PC-3 (cell line): ENCODE data around the gene MACROD1. TPM values are rescaled to one million over a fixed set of nuclear protein-coding genes. Genes with fewer than 3 reads are reported as not detected.

Experiments
- ATAC-seq: fragments of 200-7000 bp; cut with Tn5 transposase; 2 replicates; pipeline ENCODE4 v1.9.1; 2020; ENCODE audit warnings: mild to moderate bottlenecking, moderate library complexity
- BruUV-seq: library from RNA; stranded (reverse); fragments of 400-500 nt; replicated peaks from 2 replicates; lab custom pipeline; 2021; lab: Mats Ljungman, UMichigan
- CTCF ChIA-PET: fragments of 300-600 bp; sonication (Branson Sonifier 250); formaldehyde crosslinking; loops from one replicate; lab custom pipeline; 2022; ENCODE audit warnings: antibody characterized with exemption; lab: Charles Lee
- POLR2A ChIA-PET: fragments of 300-600 bp; sonication (Branson Sonifier 250); formaldehyde crosslinking; loops from one replicate; lab custom pipeline; 2022; ENCODE audit warnings: antibody characterized with exemption; ENCODE audit not compliant: unreplicated experiment; lab: Charles Lee
- DNase-seq: peaks from one replicate; pipeline ENCODE4 v3.0.0-alpha.2; 2015
- H2AFZ ChIP-seq: fragments of 300-600 bp; sonication (generic); 2 replicates; pipeline ENCODE4 v1.6.0; 2016; ENCODE audit warnings: antibody characterized with exemption, low read length
- H3F3A ChIP-seq: fragments of 300-600 bp; sonication (generic); one replicate; pipeline ENCODE4 v1.6.0; 2017; ENCODE audit warnings: antibody characterized with exemption, low read length, control low read depth, mild to moderate bottlenecking; ENCODE audit not compliant: unreplicated experiment
- H3K27ac ChIP-seq: fragments of 300-600 bp; sonication (generic); 2 replicates; pipeline ENCODE4 v1.5.1; 2016; ENCODE audit warnings: mild to moderate bottlenecking, low read length
- H3K27me3 ChIP-seq: fragments of 300-600 bp; sonication (generic); 2 replicates; pipeline ENCODE4 v1.6.1; 2016; ENCODE audit warnings: low read length, mixed read lengths
- H3K36me3 ChIP-seq: fragments of 300-600 bp; sonication (generic); 2 replicates; pipeline ENCODE4 v1.6.1; 2016; ENCODE audit warnings: low read depth, mixed run types, low read length, mixed read lengths
- H3K4me1 ChIP-seq: fragments of 300-600 bp; sonication (generic); 2 replicates; pipeline ENCODE4 v1.5.1; 2016; ENCODE audit warnings: low read length; ENCODE audit not compliant: insufficient read depth
- H3K4me2 ChIP-seq: fragments of 300-600 bp; sonication (generic); 2 replicates; pipeline ENCODE4 v1.6.0; 2016; ENCODE audit warnings: low read length
- H3K4me3 ChIP-seq: fragments of 300-600 bp; sonication (generic); 2 replicates; pipeline ENCODE4 v1.5.1; 2016; ENCODE audit warnings: mild to moderate bottlenecking, low read length, mixed read lengths
- H3K79me2 ChIP-seq: fragments of 300-600 bp; sonication (generic); 2 replicates; pipeline ENCODE4 v1.6.1; 2017; ENCODE audit warnings: low read length, mixed read lengths
- H3K9ac ChIP-seq: fragments of 300-600 bp; sonication (generic); 2 replicates; pipeline ENCODE4 v1.6.0; 2016; ENCODE audit warnings: mild to moderate bottlenecking, low read length
- H3K9me2 ChIP-seq: fragments of 300-600 bp; sonication (generic); replicated peaks from 2 replicates; pipeline ENCODE4 v1.6.1; 2016; ENCODE audit warnings: mixed run types, low read length, mixed read lengths
- H3K9me3 ChIP-seq: fragments of 300-600 bp; sonication (generic); 2 replicates; pipeline ENCODE4 v1.6.1; 2016; ENCODE audit warnings: low read length, mixed read lengths
- H4K20me1 ChIP-seq: fragments of 300-600 bp; sonication (generic); 2 replicates; pipeline ENCODE4 v1.6.1; 2016; ENCODE audit warnings: low read length, mixed read lengths
- EZH2 ChIP-seq: fragments of 300-600 bp; sonication (generic); IDR thresholded peaks from one replicate; pipeline ENCODE4 v1.6.1; 2017; ENCODE audit warnings: antibody characterized with exemption, mild to moderate bottlenecking, low read length; ENCODE audit not compliant: unreplicated experiment
- EZH2phosphoT487 ChIP-seq: fragments of 300-600 bp; sonication (generic); IDR thresholded peaks from 2 replicates; pipeline ENCODE4 v1.6.1; 2018; ENCODE audit warnings: mild to moderate bottlenecking, antibody characterized with exemption, low read length, borderline replicate concordance
- intact Hi-C: fragments of 100-400 bp; cut with micrococcal nuclease; formaldehyde crosslinking; loops from 2 replicates; pipeline ENCODE4 v1.9.0; 2023
- total RNA-seq: library from RNA; depleted of rRNA; stranded (reverse); fragments of >200 nt; gene quantifications from 2 replicates; pipeline ENCODE4 v1.2.3, GENCODE V29; 2014
- TF ChIP-seq, protein P1 (sequence below): fragments of 300-600 bp; sonication (generic); conservative IDR thresholded peaks from 2 replicates; pipeline ENCODE4 v1.5.1; 2017; ENCODE audit warnings: antibody characterized with exemption, low read depth, mild to moderate bottlenecking, low read length

MACROD1 gene
- total RNA-seq, 1 experiment from 2014 or later, result 71.4 TPM

GRCh38 chr11:64065712-64066111 is 100.2 kb downstream of the MACROD1 start:
- CTCF ChIA-PET, result no interaction called here

GRCh38 chr11:64065141-64065465 is 100.8 kb downstream of the MACROD1 start:
- H3K4me2 ChIP-seq, result no peak overlapping the region
- H2AFZ ChIP-seq, result no peak overlapping the region
- no peak overlapping the region for H3K4me3 ChIP-seq
- H3K27ac ChIP-seq, result no peak overlapping the region
- intact Hi-C loops, result no loop called here
- no peaks in the 10 kb centered on the region for H3K36me3 ChIP-seq
- no peaks in the 10 kb centered on the region for H3F3A ChIP-seq
- no peaks in the 10 kb centered on the region for H3K27me3 ChIP-seq
- ChIA-PET CTCF (no interaction called here), POLR2A (no interaction called here)
- no peaks in the 10 kb centered on the region for H3K4me1 ChIP-seq
- TF ChIP-seq EZH2phosphoT487 (no peak), EZH2 (no peak)
- TF ChIP-seq, protein P1, sequence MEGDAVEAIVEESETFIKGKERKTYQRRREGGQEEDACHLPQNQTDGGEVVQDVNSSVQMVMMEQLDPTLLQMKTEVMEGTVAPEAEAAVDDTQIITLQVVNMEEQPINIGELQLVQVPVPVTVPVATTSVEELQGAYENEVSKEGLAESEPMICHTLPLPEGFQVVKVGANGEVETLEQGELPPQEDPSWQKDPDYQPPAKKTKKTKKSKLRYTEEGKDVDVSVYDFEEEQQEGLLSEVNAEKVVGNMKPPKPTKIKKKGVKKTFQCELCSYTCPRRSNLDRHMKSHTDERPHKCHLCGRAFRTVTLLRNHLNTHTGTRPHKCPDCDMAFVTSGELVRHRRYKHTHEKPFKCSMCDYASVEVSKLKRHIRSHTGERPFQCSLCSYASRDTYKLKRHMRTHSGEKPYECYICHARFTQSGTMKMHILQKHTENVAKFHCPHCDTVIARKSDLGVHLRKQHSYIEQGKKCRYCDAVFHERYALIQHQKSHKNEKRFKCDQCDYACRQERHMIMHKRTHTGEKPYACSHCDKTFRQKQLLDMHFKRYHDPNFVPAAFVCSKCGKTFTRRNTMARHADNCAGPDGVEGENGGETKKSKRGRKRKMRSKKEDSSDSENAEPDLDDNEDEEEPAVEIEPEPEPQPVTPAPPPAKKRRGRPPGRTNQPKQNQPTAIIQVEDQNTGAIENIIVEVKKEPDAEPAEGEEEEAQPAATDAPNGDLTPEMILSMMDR, result no peak
- no TSS peak for BruUV-seq
- ATAC-seq (no peak), DNase-seq (no peak)
- no peaks in the 10 kb centered on the region for H3K79me2 ChIP-seq
- H4K20me1 ChIP-seq, result no peaks in the 10 kb centered on the region
- no peak overlapping the region for H3K9ac ChIP-seq
- H3K9me2 ChIP-seq, result no peaks in the 10 kb centered on the region
- H3K9me3 ChIP-seq, result no peaks in the 10 kb centered on the region

More at GRCh38 chr11:64065712-64066111, 100.2 kb downstream of the MACROD1 start:
- DNase-seq (no peak), ATAC-seq (no peak)
- no TSS peak for BruUV-seq
- Histone ChIP-seq H3K4me2 (no peak overlapping the region), H3K79me2 (no peaks in the 10 kb centered on the region), H3K4me1 (no peaks in the 10 kb centered on the region), H3K27ac (no peak overlapping the region), H3K36me3 (no peaks in the 10 kb centered on the region), H3K9ac (no peak overlapping the region), H3K9me3 (no peaks in the 10 kb centered on the region), H2AFZ (no peak overlapping the region), H3K9me2 (no peaks in the 10 kb centered on the region), H3K27me3 (no peaks in the 10 kb centered on the region), H3F3A (no peaks in the 10 kb centered on the region), H4K20me1 (no peaks in the 10 kb centered on the region), H3K4me3 (no peak overlapping the region)
- TF ChIP-seq EZH2, result no peak
- TF ChIP-seq EZH2phosphoT487, result no peak
- TF ChIP-seq, protein P1, result no peak
- POLR2A ChIA-PET, result no interaction called here
- intact Hi-C loops, result no loop called here

GRCh38 chr11:64064374-64065140 is 101.4 kb downstream of the MACROD1 start:
- H3K27ac ChIP-seq, result no peak overlapping the region
- intact Hi-C loops, result no loop called here
- ATAC-seq, result no peak
- BruUV-seq, result no TSS peak
- no peaks in the 10 kb centered on the region for H3K79me2 ChIP-seq
- DNase-seq, result no peak
- H3K27me3 ChIP-seq, result no peaks in the 10 kb centered on the region
- CTCF ChIA-PET, result no interaction called here
- no peak overlapping the region for H3K9ac ChIP-seq
- no peaks in the 10 kb centered on the region for H3K4me1 ChIP-seq
- POLR2A ChIA-PET, result no interaction called here
- H3K36me3 ChIP-seq, result no peaks in the 10 kb centered on the region
- no peaks in the 10 kb centered on the region for H4K20me1 ChIP-seq
- TF ChIP-seq, protein P1, result no peak
- no peak for TF ChIP-seq EZH2
- TF ChIP-seq EZH2phosphoT487, result no peak
- H3K4me2 ChIP-seq, result no peak overlapping the region
- no peak overlapping the region for H3K4me3 ChIP-seq
- no peaks in the 10 kb centered on the region for H3K9me2 ChIP-seq
- H3F3A ChIP-seq, result no peaks in the 10 kb centered on the region
- no peak overlapping the region for H2AFZ ChIP-seq
- no peaks in the 10 kb centered on the region for H3K9me3 ChIP-seq
